ENCODE measurements around the gene MACROD2.

The MACROD2 gene

DNA sequence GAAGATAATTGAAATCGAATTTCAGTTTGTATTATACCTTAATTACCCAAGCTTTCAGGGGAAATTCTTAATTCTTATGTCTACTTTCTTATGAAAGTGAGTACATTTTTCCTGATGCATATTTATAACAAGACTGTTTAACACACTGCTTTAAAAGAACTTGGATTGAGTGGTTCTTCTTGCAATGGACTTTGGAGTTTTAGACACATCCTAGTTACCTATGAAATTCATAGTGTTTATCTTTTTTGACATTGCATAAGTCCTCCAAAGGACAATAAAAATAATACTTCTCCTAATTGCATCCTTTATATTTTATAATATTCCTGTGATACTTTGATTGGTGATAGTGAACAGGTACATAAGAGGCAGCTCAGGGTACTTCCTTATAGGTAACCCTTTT lies 737.7 kb downstream of the MACROD2 start:
- H3K27me3 Mint-ChIP-seq (ENCODE audit: low read depth) = no peaks in the 10 kb centered on the region

DNA sequence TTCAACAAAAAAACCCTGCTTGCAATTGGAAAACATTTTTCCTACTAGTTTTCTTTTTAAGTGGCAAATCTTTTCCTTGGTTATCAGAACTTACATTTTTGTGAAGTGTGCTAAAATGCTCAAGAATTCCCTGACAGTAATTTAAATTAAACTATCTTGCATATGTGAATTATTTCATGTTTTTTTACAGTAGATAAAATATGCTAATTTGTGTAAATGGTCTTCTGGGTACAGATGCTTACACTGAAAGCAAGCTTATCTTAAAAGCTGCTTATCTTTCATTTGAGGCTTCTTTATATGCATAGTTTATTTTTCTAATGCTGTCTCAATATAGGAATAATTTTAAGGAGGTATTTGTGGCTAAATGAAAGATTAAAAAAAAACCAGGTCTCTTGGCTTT lies 745.1 kb downstream of the MACROD2 start:
- Mint-ChIP-seq H3K36me3 (ENCODE audit: low read depth) (no peaks in the 10 kb centered on the region), H3K4me1 (ENCODE audit: low read depth) (no peaks in the 10 kb centered on the region), H3K4me3 (no peak overlapping the region), H3K9me3 (no peaks in the 10 kb centered on the region), H3K27me3 (ENCODE audit: low read depth) (no peaks in the 10 kb centered on the region), H3K27ac (no peak overlapping the region)

More for the DNA sequence above, 737.7 kb downstream of the MACROD2 start:
- Mint-ChIP-seq H3K36me3 (ENCODE audit: low read depth) (no peaks in the 10 kb centered on the region), H3K9me3 (peaks cover 4% of the 10 kb centered on the region), H3K27ac (no peak overlapping the region), H3K4me3 (no peak overlapping the region), H3K4me1 (ENCODE audit: low read depth) (no peaks in the 10 kb centered on the region)

DNA sequence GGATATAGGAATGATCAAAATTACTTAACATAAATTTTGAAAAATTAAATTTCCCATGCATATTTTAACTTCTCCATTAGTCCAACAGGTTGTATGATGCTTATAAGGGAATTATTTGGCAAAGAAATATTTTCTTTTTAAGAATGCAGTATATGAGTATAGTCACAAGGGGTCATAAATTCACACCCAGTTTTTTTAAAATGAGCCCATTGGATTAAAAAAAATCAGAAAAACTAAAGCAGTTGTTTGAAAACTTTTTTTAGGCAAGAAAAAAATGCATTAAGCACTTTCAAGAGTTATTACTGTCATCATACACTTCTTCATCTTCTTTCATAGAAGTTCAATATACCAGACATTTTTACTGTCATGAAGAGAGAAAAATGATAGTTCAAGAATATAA lies 746.3 kb downstream of the MACROD2 start:
- Mint-ChIP-seq H3K9me3 (peaks cover 4% of the 10 kb centered on the region), H3K36me3 (ENCODE audit: low read depth) (no peaks in the 10 kb centered on the region), H3K4me3 (no peak overlapping the region), H3K27me3 (ENCODE audit: low read depth) (no peaks in the 10 kb centered on the region), H3K27ac (no peak overlapping the region), H3K4me1 (ENCODE audit: low read depth) (no peaks in the 10 kb centered on the region)

DNA sequence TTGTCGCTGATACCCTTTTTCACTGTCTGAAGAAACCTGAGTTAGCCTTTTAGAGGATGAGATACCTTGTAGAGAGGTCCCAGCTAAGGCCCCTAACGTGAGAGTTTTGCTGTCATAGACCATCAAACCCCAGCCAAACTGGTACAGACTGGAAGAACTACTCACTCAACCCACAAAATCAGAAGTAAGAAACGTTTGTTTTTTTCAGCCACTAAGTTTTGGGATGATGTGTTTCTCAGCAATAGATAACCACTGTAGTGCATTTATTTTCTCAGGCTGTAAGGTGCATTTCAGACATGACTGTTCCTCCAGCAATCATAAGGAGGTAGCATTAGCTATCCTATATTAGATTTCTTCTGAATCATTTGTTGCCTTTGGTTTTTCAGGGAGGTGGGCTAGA lies 749.4 kb downstream of the MACROD2 start:
- Mint-ChIP-seq H3K4me1 (ENCODE audit: low read depth) (no peaks in the 10 kb centered on the region), H3K36me3 (ENCODE audit: low read depth) (no peaks in the 10 kb centered on the region), H3K27ac (no peak overlapping the region), H3K9me3 (peaks cover 13% of the 10 kb centered on the region), H3K4me3 (no peak overlapping the region), H3K27me3 (ENCODE audit: low read depth) (no peaks in the 10 kb centered on the region)

DNA sequence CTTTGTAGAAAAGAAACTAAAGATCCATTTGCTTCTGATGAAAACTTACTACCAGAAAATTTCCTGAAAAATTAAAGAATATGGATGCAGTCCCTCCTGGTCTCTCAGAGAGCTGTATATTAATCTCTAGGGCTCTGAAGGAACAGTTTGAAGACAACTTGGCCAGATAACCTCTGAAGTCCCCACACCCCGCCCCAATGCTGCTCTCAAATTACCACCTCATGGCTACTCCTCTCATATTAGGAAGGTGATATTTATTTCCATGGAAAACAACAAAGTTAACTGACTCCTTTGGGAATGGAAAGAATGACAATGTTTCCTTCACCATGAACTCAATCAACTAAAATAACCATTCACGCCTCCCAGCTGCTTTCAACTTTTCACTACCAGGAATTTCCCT lies 750.5 kb downstream of the MACROD2 start:
- Mint-ChIP-seq H3K4me1 (ENCODE audit: low read depth) (no peaks in the 10 kb centered on the region), H3K36me3 (ENCODE audit: low read depth) (no peaks in the 10 kb centered on the region)

GRCh38 chr20:14751191-14751590 lies 755.9 kb downstream of the MACROD2 start:
- no peaks in the 10 kb centered on the region for H3K4me1 Mint-ChIP-seq (ENCODE audit: low read depth)
- H3K27ac Mint-ChIP-seq = no peak overlapping the region
- H3K9me3 Mint-ChIP-seq = peaks cover 15% of the 10 kb centered on the region
- no peaks in the 10 kb centered on the region for H3K27me3 Mint-ChIP-seq (ENCODE audit: low read depth)
- no peaks in the 10 kb centered on the region for H3K36me3 Mint-ChIP-seq (ENCODE audit: low read depth)
- no peak overlapping the region for H3K4me3 Mint-ChIP-seq

More for the DNA sequence above, 750.5 kb downstream of the MACROD2 start:
- no peak overlapping the region for H3K27ac Mint-ChIP-seq
- H3K27me3 Mint-ChIP-seq (ENCODE audit: low read depth) = no peaks in the 10 kb centered on the region
- peaks cover 13% of the 10 kb centered on the region for H3K9me3 Mint-ChIP-seq
- no peak overlapping the region for H3K4me3 Mint-ChIP-seq

- no peaks in the 10 kb centered on the region for H3K36me3 Mint-ChIP-seq (ENCODE audit: low read depth)
- no peak overlapping the region for H3K4me3 Mint-ChIP-seq
Measured at GRCh38 chr20:14757728-14758127, 762.4 kb downstream of the MACROD2 start.

GRCh38 chr20:14758356-14758755 lies 763.0 kb downstream of the MACROD2 start:
- no peak overlapping the region for H3K27ac Mint-ChIP-seq
- H3K9me3 Mint-ChIP-seq = peaks cover 6% of the 10 kb centered on the region
- H3K27me3 Mint-ChIP-seq (ENCODE audit: low read depth) = no peaks in the 10 kb centered on the region
- H3K36me3 Mint-ChIP-seq (ENCODE audit: low read depth) = no peaks in the 10 kb centered on the region
- H3K4me1 Mint-ChIP-seq (ENCODE audit: low read depth) = no peaks in the 10 kb centered on the region
- no peak overlapping the region for H3K4me3 Mint-ChIP-seq

More at GRCh38 chr20:14757728-14758127, 762.4 kb downstream of the MACROD2 start:
- H3K9me3 Mint-ChIP-seq = peaks cover 6% of the 10 kb centered on the region
- no peak overlapping the region for H3K27ac Mint-ChIP-seq
- H3K4me1 Mint-ChIP-seq (ENCODE audit: low read depth) = no peaks in the 10 kb centered on the region
- no peaks in the 10 kb centered on the region for H3K27me3 Mint-ChIP-seq (ENCODE audit: low read depth)

DNA sequence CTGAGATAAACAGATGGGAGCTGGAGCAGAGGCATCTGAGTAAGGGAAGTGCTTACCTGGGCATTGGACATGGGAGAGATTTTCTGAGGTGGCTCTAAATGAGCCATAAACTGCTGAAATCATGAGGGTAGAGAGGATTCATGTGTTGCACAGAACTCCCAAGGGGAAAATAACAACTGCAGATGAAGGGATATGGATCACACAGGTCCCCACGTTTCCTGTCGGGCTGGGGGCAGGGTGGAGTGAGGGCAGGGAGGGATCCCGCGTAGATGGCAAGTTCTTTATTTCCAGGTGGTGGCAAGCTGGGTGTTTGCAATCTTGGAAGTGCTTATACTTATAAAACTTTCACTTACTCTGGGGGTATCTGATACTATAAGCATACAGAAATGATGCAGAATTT lies 764.7 kb downstream of the MACROD2 start:
- Mint-ChIP-seq H3K9me3 (peaks cover 9% of the 10 kb centered on the region), H3K4me1 (ENCODE audit: low read depth) (no peaks in the 10 kb centered on the region), H3K27me3 (ENCODE audit: low read depth) (no peaks in the 10 kb centered on the region), H3K4me3 (no peak overlapping the region), H3K36me3 (ENCODE audit: low read depth) (no peaks in the 10 kb centered on the region), H3K27ac (no peak overlapping the region)

GRCh38 chr20:14761903-14762302 lies 766.6 kb downstream of the MACROD2 start:
- H3K27ac Mint-ChIP-seq = no peak overlapping the region
- H3K4me3 Mint-ChIP-seq = no peak overlapping the region
- H3K27me3 Mint-ChIP-seq (ENCODE audit: low read depth) = no peaks in the 10 kb centered on the region
- H3K36me3 Mint-ChIP-seq (ENCODE audit: low read depth) = no peaks in the 10 kb centered on the region
- H3K4me1 Mint-ChIP-seq (ENCODE audit: low read depth) = no peaks in the 10 kb centered on the region
- peaks cover 9% of the 10 kb centered on the region for H3K9me3 Mint-ChIP-seq

- peaks cover 13% of the 10 kb centered on the region for H3K9me3 Mint-ChIP-seq
- no peaks in the 10 kb centered on the region for H3K36me3 Mint-ChIP-seq (ENCODE audit: low read depth)
- no peak overlapping the region for H3K27ac Mint-ChIP-seq
- H3K4me1 Mint-ChIP-seq (ENCODE audit: low read depth) = no peaks in the 10 kb centered on the region
- H3K4me3 Mint-ChIP-seq = no peak overlapping the region
- H3K27me3 Mint-ChIP-seq (ENCODE audit: low read depth) = no peaks in the 10 kb centered on the region
Measured at GRCh38 chr20:14764511-14765369, 769.4 kb downstream of the MACROD2 start.

GRCh38 chr20:14765370-14765701 lies 770.0 kb downstream of the MACROD2 start:
- Mint-ChIP-seq H3K36me3 (ENCODE audit: low read depth) (no peaks in the 10 kb centered on the region), H3K27ac (no peak overlapping the region), H3K4me1 (ENCODE audit: low read depth) (no peaks in the 10 kb centered on the region), H3K4me3 (no peak overlapping the region), H3K9me3 (peaks cover 13% of the 10 kb centered on the region), H3K27me3 (ENCODE audit: low read depth) (no peaks in the 10 kb centered on the region)

DNA sequence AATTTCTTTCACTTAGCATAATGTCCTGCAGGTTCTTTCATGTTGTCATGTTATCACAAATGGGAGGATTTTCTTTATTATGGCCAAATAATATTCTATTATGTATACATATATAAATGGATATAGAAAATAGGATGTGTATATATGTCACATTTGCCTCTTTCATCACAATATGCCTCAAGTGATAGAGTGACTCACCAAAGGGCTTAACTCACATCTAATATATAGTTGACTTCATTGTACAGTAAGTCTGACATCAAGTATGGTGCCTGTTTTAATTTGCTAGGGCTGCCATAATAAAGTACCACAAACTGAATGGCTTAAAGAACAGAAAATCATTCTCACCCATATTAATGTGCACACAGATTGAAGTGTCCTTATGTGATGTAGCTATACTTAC lies 778.2 kb downstream of the MACROD2 start:
- Mint-ChIP-seq H3K4me3 (no peak overlapping the region), H3K36me3 (ENCODE audit: low read depth) (no peaks in the 10 kb centered on the region), H3K27ac (no peak overlapping the region), H3K27me3 (ENCODE audit: low read depth) (no peaks in the 10 kb centered on the region), H3K9me3 (peaks cover 16% of the 10 kb centered on the region), H3K4me1 (ENCODE audit: low read depth) (no peaks in the 10 kb centered on the region)

DNA sequence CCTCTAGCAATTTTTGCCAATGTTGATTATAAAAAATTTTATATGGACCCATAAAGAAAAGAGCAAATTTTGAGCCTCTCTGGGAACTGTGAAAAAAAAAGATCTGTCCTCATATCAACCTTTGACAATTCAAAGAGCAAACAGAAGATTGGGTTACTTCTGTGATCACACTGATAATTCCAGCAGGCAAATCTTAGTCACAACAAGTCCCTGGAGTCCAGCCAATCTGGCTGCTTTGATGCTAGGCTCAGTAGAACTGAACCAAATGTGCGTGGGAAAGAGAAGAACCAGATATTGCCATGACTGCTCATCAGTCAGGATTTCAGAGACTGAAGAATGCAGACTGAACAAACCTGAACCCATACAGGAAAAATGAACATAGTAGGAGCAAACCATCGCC lies 780.5 kb downstream of the MACROD2 start:
- H3K4me3 Mint-ChIP-seq = no peak overlapping the region
- H3K27ac Mint-ChIP-seq = no peak overlapping the region
- H3K9me3 Mint-ChIP-seq = peaks cover 13% of the 10 kb centered on the region
- no peaks in the 10 kb centered on the region for H3K36me3 Mint-ChIP-seq (ENCODE audit: low read depth)
- no peaks in the 10 kb centered on the region for H3K27me3 Mint-ChIP-seq (ENCODE audit: low read depth)
- no peaks in the 10 kb centered on the region for H3K4me1 Mint-ChIP-seq (ENCODE audit: low read depth)

- Mint-ChIP-seq H3K27me3 (ENCODE audit: low read depth) (no peaks in the 10 kb centered on the region), H3K9me3 (peaks cover 16% of the 10 kb centered on the region), H3K4me1 (ENCODE audit: low read depth) (no peaks in the 10 kb centered on the region), H3K36me3 (ENCODE audit: low read depth) (no peaks in the 10 kb centered on the region), H3K4me3 (no peak overlapping the region), H3K27ac (no peak overlapping the region)
Measured at GRCh38 chr20:14777591-14777990, 782.3 kb downstream of the MACROD2 start.
